Mesendoderm (in vitro differentiated cells): Measurements from ENCODE around the gene ING3.

Experiments used
- DNase-seq: peaks from one replicate; pipeline ENCODE4 v3.0.0; 2013
- H2AK5ac ChIP-seq: 2 replicates; pipeline ENCODE4 v1.6.1; 2013; ENCODE audit warnings: low read length, inconsistent platforms
- H2BK120ac ChIP-seq: 2 replicates; pipeline ENCODE4 v1.6.1; 2013; ENCODE audit warnings: low read depth, mild to moderate bottlenecking, low read length, moderate library complexity, mixed read lengths
- H2BK15ac ChIP-seq: replicated peaks from 2 replicates; pipeline ENCODE4 v1.6.1; 2013; ENCODE audit warnings: low read depth, mild to moderate bottlenecking, moderate library complexity
- H2BK5ac ChIP-seq: 2 replicates; pipeline ENCODE4 v1.6.1; 2013; ENCODE audit warnings: low read length, inconsistent platforms
- H3K18ac ChIP-seq: 2 replicates; pipeline ENCODE4 v1.6.1; 2013; ENCODE audit warnings: mild to moderate bottlenecking, low read length, mixed read lengths
- H3K23ac ChIP-seq: one replicate; pipeline ENCODE4 v1.6.1; 2013; ENCODE audit warnings: low read length
- H3K27ac ChIP-seq: 2 replicates; pipeline ENCODE4 v1.5.1; 2013; ENCODE audit warnings: low read depth, mild to moderate bottlenecking, inconsistent platforms, low read length, moderate library complexity
- H3K27me3 ChIP-seq: 2 replicates; pipeline ENCODE4 v1.6.1; 2013; ENCODE audit warnings: low read length, control low read depth, mild to moderate bottlenecking, inconsistent platforms; ENCODE audit not compliant: insufficient read depth, poor library complexity
- H3K36me3 ChIP-seq: 2 replicates; pipeline ENCODE4 v1.6.1; 2013; ENCODE audit warnings: low read length, inconsistent platforms; ENCODE audit not compliant: control insufficient read depth, insufficient read depth
- H3K4ac ChIP-seq: one replicate; pipeline ENCODE4 v1.6.1; 2013; ENCODE audit warnings: low read depth, mild to moderate bottlenecking, low read length, moderate library complexity
- H3K4me1 ChIP-seq: 2 replicates; pipeline ENCODE4 v1.6.1; 2013; ENCODE audit warnings: low read depth, low read length, inconsistent platforms; ENCODE audit not compliant: control insufficient read depth
- H3K4me2 ChIP-seq: 2 replicates; pipeline ENCODE4 v1.6.1; 2013; ENCODE audit warnings: low read length
- H3K4me3 ChIP-seq: 2 replicates; pipeline ENCODE4 v1.5.1; 2013; ENCODE audit warnings: mild to moderate bottlenecking, low read length
- H3K56ac ChIP-seq: one replicate; pipeline ENCODE4 v1.6.1; 2013; ENCODE audit warnings: low read length
- H3K79me1 ChIP-seq: 2 replicates; pipeline ENCODE4 v1.6.1; 2013; ENCODE audit warnings: low read length, inconsistent platforms
- H3K79me2 ChIP-seq: 2 replicates; pipeline ENCODE4 v1.6.1; 2013; ENCODE audit warnings: mild to moderate bottlenecking, low read length; ENCODE audit not compliant: control insufficient read depth, insufficient read depth
- H3K9ac ChIP-seq: 2 replicates; pipeline ENCODE4 v1.6.1; 2013; ENCODE audit warnings: low read length, inconsistent platforms
- H4K5ac ChIP-seq: one replicate; pipeline ENCODE4 v1.6.1; 2013; ENCODE audit warnings: low read length
- H4K8ac ChIP-seq: one replicate; pipeline ENCODE4 v1.6.1; 2013; ENCODE audit warnings: low read depth, mild to moderate bottlenecking, control low read depth, low read length, moderate library complexity
- WGBS: extraction: QIAGEN DNeasy Blood & Tissue Kit; methylation state at CpG from one replicate; pipeline ENCODE4 v1.1.7; 2013; ENCODE audit warnings: low lambda C conversion rate, missing lambda C conversion rate; ENCODE audit not compliant: insufficient coverage; ENCODE audit errors: extremely low coverage; 5-methylcytosine and 5-hydroxymethylcytosine counted together

Gene ING3

DNA sequence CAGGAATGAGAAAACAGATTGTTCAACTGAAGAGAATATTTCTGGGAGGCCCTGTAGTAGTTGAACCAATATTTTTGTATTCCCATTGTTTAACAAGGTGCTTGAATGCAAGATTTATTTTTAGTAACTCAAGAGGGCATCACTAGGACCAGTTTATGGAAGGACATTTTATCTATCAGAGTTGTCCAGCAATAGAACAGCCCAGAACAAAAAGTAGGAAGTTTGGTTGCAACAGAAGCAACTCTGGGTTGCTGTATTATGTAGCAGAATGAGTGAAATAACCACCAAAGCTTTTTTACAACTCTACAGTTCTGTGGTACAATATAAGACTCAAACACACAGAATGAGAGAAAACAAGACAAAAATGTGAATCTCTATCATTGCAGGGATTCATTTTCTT, 72.6 kb downstream of the ING3 start:
- H2BK5ac ChIP-seq: no peak overlapping the region
- no peak overlapping the region for H3K18ac ChIP-seq
- H3K79me2 ChIP-seq: no peaks in the 10 kb centered on the region
- H3K79me1 ChIP-seq: no peaks in the 10 kb centered on the region
- no peak overlapping the region for H3K4ac ChIP-seq
- H2BK15ac ChIP-seq: no peak overlapping the region
- no peak overlapping the region for H3K27ac ChIP-seq
- no peak overlapping the region for H2BK120ac ChIP-seq
- no peaks in the 10 kb centered on the region for H3K27me3 ChIP-seq
- no peak overlapping the region for H3K56ac ChIP-seq
- no peak overlapping the region for H3K4me3 ChIP-seq
- H3K9ac ChIP-seq: no peak overlapping the region
- no peak for DNase-seq
- no peak overlapping the region for H2AK5ac ChIP-seq
- no peak overlapping the region for H4K5ac ChIP-seq
- H4K8ac ChIP-seq: no peak overlapping the region
- no peak overlapping the region for H3K4me2 ChIP-seq
- no peak overlapping the region for H3K23ac ChIP-seq
- no peaks in the 10 kb centered on the region for H3K4me1 ChIP-seq
- no peaks in the 10 kb centered on the region for H3K36me3 ChIP-seq

DNA sequence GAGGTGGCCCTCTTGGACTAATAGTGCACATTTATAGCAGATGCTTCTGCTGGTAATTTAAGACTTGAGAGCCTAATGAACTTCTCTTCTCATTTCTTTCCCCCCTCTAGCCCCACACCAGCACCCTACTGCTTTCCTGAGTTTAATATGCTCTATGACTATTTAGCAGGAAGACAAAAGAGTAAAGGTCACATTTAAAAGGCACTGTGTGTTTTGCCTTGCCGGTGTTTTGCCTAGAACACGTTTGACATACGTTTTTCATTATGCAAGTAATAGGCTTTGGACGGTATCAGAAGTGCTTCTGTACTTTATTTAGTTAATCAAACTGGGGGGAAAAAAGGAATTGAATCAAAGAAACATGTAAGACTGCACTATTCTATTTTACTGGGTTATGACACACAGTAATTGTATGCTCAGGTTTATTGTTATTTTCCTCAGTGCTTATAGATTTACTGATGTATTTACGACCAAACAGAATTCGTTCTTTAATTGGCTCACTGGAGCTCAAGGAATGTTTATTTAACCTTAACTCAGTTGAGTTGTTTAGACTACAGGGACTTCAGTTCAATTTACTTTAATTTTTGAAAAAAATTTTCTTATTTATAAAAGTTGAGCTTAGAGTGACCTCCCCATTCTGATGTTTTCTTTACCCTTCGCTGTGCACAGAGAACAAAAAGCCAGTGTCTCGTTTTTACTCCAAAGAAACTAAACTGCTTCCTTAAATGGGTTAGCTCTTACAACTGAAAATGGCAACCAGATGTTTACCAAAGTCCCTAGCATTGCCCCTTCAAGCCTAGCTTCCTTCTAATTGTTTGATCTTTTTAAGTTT, 73.3 kb downstream of the ING3 start:
- DNase-seq: no peak
- Histone ChIP-seq H3K27ac (no peak overlapping the region), H3K23ac (no peak overlapping the region), H3K4me3 (no peak overlapping the region), H2BK15ac (no peak overlapping the region), H2BK120ac (no peak overlapping the region), H3K27me3 (no peaks in the 10 kb centered on the region), H3K18ac (no peak overlapping the region), H2AK5ac (no peak overlapping the region), H2BK5ac (no peak overlapping the region), H4K5ac (no peak overlapping the region), H4K8ac (no peak overlapping the region), H3K9ac (no peak overlapping the region), H3K4ac (no peak overlapping the region), H3K36me3 (no peaks in the 10 kb centered on the region), H3K79me1 (no peaks in the 10 kb centered on the region), H3K4me1 (no peaks in the 10 kb centered on the region), H3K56ac (no peak overlapping the region), H3K4me2 (no peak overlapping the region), H3K79me2 (no peaks in the 10 kb centered on the region)
- WGBS: no CpG with 5 or more reads among the region's 8 CpGs

DNA sequence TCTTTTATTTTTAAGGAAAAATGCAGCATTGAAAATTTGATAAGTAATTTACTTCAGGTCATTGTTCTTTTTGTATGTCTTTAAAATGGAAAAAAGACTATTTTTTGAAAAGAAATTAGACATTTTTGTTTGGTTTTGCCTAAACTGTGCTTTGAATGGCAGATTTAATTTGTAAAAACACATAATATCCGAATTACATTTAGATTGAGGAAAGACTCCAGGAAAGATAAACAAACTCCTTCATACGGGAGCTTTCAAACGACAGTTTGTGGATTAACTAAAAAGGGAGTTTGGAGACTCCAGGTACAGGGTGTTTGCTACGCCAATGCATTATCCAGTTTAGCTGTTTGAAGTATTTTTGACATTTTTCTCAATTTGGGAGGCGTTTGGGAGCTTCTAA, 74.0 kb downstream of the ING3 start:
- H3K56ac ChIP-seq: no peak overlapping the region
- no peak overlapping the region for H4K8ac ChIP-seq
- no peak for DNase-seq
- H2BK5ac ChIP-seq: no peak overlapping the region
- H3K23ac ChIP-seq: no peak overlapping the region
- no peak overlapping the region for H4K5ac ChIP-seq
- WGBS: no CpG with 5 or more reads among the region's 5 CpGs
- no peak overlapping the region for H3K4ac ChIP-seq
- no peaks in the 10 kb centered on the region for H3K36me3 ChIP-seq
- H3K9ac ChIP-seq: no peak overlapping the region
- no peak overlapping the region for H2BK15ac ChIP-seq
- no peaks in the 10 kb centered on the region for H3K79me2 ChIP-seq
- H3K27ac ChIP-seq: no peak overlapping the region
- no peaks in the 10 kb centered on the region for H3K79me1 ChIP-seq
- no peaks in the 10 kb centered on the region for H3K27me3 ChIP-seq
- no peak overlapping the region for H2BK120ac ChIP-seq
- no peak overlapping the region for H3K4me2 ChIP-seq
- no peak overlapping the region for H3K4me3 ChIP-seq
- H2AK5ac ChIP-seq: no peak overlapping the region
- no peaks in the 10 kb centered on the region for H3K4me1 ChIP-seq
- H3K18ac ChIP-seq: no peak overlapping the region

DNA sequence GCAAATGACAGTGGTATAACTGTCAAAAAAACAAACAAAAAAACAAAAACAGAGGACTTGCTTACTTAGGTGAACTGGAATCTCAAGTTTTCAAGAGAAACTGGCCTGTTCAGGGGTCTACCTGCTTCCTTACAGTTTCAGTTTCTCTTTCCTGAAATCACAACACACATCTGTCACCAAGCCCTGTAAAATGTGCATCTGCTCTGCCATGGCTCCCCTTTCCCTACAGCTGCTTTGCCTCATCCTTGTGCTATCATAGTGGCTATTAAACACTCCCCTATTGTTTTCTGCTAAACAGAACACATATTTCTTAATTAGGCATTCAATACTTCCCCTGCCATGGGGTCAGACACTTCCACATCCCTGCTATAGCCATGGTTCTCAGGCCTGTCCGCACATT, 75.6 kb downstream of the ING3 start:
- no peak for DNase-seq
- Histone ChIP-seq H3K27me3 (no peaks in the 10 kb centered on the region), H2AK5ac (no peak overlapping the region), H3K4me3 (no peak overlapping the region), H3K4me1 (no peaks in the 10 kb centered on the region), H2BK15ac (no peak overlapping the region), H3K36me3 (no peaks in the 10 kb centered on the region), H2BK120ac (no peak overlapping the region), H3K27ac (no peak overlapping the region), H3K56ac (no peak overlapping the region), H3K4me2 (no peak overlapping the region), H3K79me2 (no peaks in the 10 kb centered on the region), H3K4ac (no peak overlapping the region), H2BK5ac (no peak overlapping the region), H3K9ac (no peak overlapping the region), H3K79me1 (no peaks in the 10 kb centered on the region), H3K18ac (no peak overlapping the region), H4K8ac (no peak overlapping the region), H3K23ac (no peak overlapping the region), H4K5ac (no peak overlapping the region)
- WGBS: no CpG with 5 or more reads among the region's 1 CpG

DNA sequence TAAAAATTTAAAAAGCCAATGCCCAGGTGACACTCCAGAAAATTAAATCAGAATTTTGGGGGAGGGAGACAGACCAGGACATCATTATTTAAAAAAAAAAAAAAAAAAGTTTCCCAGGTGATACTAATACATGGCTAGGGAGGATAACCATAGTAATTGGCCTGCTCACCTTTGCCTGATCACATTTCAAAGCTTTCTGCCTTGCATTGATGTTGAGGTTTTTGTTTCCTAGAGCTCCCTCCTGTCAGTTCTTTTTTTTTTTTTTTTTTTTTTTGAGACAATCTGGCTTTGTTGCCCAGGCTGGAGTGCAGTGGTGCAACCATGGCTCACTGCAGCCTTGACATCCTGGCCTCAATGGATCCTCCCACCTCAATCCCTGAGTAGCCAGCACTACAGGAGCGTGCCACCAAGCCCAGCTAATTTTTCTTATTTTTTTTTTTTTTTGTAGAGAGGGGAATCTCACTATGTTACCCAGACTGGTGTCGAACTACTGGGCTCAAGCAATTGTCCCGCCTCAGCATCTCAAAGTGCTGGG, 76.1 kb downstream of the ING3 start:
- no peak overlapping the region for H3K9ac ChIP-seq
- H2BK15ac ChIP-seq: no peak overlapping the region
- no peaks in the 10 kb centered on the region for H3K36me3 ChIP-seq
- no peak overlapping the region for H3K4me2 ChIP-seq
- no peaks in the 10 kb centered on the region for H3K79me2 ChIP-seq
- no CpG with 5 or more reads among the region's 3 CpGs for WGBS
- H3K27me3 ChIP-seq: no peaks in the 10 kb centered on the region
- H3K18ac ChIP-seq: peak overlapping the region; percentile 39
- H2AK5ac ChIP-seq: no peak overlapping the region
- no peak overlapping the region for H2BK120ac ChIP-seq
- H4K8ac ChIP-seq: no peak overlapping the region
- no peak overlapping the region for H3K4ac ChIP-seq
- H3K79me1 ChIP-seq: no peaks in the 10 kb centered on the region
- no peak for DNase-seq
- H3K23ac ChIP-seq: no peak overlapping the region
- no peak overlapping the region for H2BK5ac ChIP-seq
- H3K27ac ChIP-seq: no peak overlapping the region
- no peak overlapping the region for H4K5ac ChIP-seq
- H3K4me1 ChIP-seq: no peaks in the 10 kb centered on the region
- H3K4me3 ChIP-seq: no peak overlapping the region
- H3K56ac ChIP-seq: no peak overlapping the region
